ENCODE results near the gene TCEAL9.

GRCh38 chrX:103369479-103369878, 13.2 kb downstream of the TCEAL9 start:
- TF ChIP-seq, protein P1, sequence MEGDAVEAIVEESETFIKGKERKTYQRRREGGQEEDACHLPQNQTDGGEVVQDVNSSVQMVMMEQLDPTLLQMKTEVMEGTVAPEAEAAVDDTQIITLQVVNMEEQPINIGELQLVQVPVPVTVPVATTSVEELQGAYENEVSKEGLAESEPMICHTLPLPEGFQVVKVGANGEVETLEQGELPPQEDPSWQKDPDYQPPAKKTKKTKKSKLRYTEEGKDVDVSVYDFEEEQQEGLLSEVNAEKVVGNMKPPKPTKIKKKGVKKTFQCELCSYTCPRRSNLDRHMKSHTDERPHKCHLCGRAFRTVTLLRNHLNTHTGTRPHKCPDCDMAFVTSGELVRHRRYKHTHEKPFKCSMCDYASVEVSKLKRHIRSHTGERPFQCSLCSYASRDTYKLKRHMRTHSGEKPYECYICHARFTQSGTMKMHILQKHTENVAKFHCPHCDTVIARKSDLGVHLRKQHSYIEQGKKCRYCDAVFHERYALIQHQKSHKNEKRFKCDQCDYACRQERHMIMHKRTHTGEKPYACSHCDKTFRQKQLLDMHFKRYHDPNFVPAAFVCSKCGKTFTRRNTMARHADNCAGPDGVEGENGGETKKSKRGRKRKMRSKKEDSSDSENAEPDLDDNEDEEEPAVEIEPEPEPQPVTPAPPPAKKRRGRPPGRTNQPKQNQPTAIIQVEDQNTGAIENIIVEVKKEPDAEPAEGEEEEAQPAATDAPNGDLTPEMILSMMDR (IDR thresholded peaks at IDR 0.05; ENCODE audit: insufficient read depth, low read depth, low read length), result no peak
- TF ChIP-seq EZH2 (IDR thresholded peaks at IDR 0.05; ENCODE audit: insufficient read depth, low read length), result no peak

Measured in astrocyte (in vitro differentiated cells and primary cell).